ENCODE results near the gene ITSN1. TPM values are rescaled to one million over a fixed set of nuclear protein-coding genes. Genes with fewer than 3 reads are reported as not detected.

Gene ITSN1
- total RNA-seq, 3 donors from 2014 or later: 39.5 to 113 (median 58.3) TPM

- no peak for DNase-seq (ENCODE audit: low spot score in 2 of 2)
- Histone ChIP-seq H3K27me3 (no peaks in the 10 kb centered on the region), H3K4me3 (no peak overlapping the region), H3K4me1 (no peaks in the 10 kb centered on the region), H3K36me3 (no peaks in the 10 kb centered on the region), H3K9me3 (no peaks in the 10 kb centered on the region), H3K27ac (no peak overlapping the region)
- intact Hi-C loops (cut with DNase I; ENCODE audit: low total_unique reads): no loop called here
- no peak for TF ChIP-seq CTCF (IDR thresholded peaks at IDR 0.05)
- TF ChIP-seq POLR2AphosphoS5 (IDR thresholded peaks at IDR 0.05): no peak
Measured at GRCh38 chr21:33849834-33850233, 207.5 kb downstream of the ITSN1 start.

- H3K27ac ChIP-seq: no peak overlapping the region
- no peak for DNase-seq (ENCODE audit: low spot score in 2 of 2)
- H3K36me3 ChIP-seq: no peaks in the 10 kb centered on the region
- no peaks in the 10 kb centered on the region for H3K9me3 ChIP-seq
- H3K4me1 ChIP-seq: no peaks in the 10 kb centered on the region
- H3K27me3 ChIP-seq: no peaks in the 10 kb centered on the region
- TF ChIP-seq POLR2A (IDR thresholded peaks at IDR 0.05) (no peak), POLR2AphosphoS5 (IDR thresholded peaks at IDR 0.05) (no peak), CTCF (IDR thresholded peaks at IDR 0.05) (no peak)
- no peak overlapping the region for H3K4me3 ChIP-seq
- intact Hi-C loops (cut with DNase I; ENCODE audit: low total_unique reads): no loop called here
Measured at GRCh38 chr21:33850401-33850800, 208.1 kb downstream of the ITSN1 start.

- no peaks in the 10 kb centered on the region for H3K27me3 ChIP-seq
- no peaks in the 10 kb centered on the region for H3K9me3 ChIP-seq
- no peak overlapping the region for H3K27ac ChIP-seq
- intact Hi-C loops (cut with DNase I; ENCODE audit: low total_unique reads): no loop called here
- no peaks in the 10 kb centered on the region for H3K36me3 ChIP-seq
- no peaks in the 10 kb centered on the region for H3K4me1 ChIP-seq
- no peak overlapping the region for H3K4me3 ChIP-seq
- TF ChIP-seq POLR2A (IDR thresholded peaks at IDR 0.05) (no peak), CTCF (IDR thresholded peaks at IDR 0.05) (no peak), POLR2AphosphoS5 (IDR thresholded peaks at IDR 0.05) (no peak)
- no peak for DNase-seq (ENCODE audit: low spot score in 2 of 2)
Measured at GRCh38 chr21:33850985-33851384, 208.7 kb downstream of the ITSN1 start.

GRCh38 chr21:33852485-33852884, 210.2 kb downstream of the ITSN1 start:
- Histone ChIP-seq H3K36me3 (no peaks in the 10 kb centered on the region), H3K4me1 (no peaks in the 10 kb centered on the region), H3K4me3 (no peak overlapping the region), H3K27ac (no peak overlapping the region), H3K9me3 (no peaks in the 10 kb centered on the region), H3K27me3 (no peaks in the 10 kb centered on the region)
- TF ChIP-seq POLR2AphosphoS5 (IDR thresholded peaks at IDR 0.05) (no peak), POLR2A (IDR thresholded peaks at IDR 0.05) (no peak), CTCF (IDR thresholded peaks at IDR 0.05) (no peak)
- no peak for DNase-seq (ENCODE audit: low spot score in 2 of 2)
- intact Hi-C loops (cut with DNase I; ENCODE audit: low total_unique reads): no loop called here

- H3K36me3 ChIP-seq: no peaks in the 10 kb centered on the region
- TF ChIP-seq POLR2A (IDR thresholded peaks at IDR 0.05): no peak
- no peak for TF ChIP-seq POLR2AphosphoS5 (IDR thresholded peaks at IDR 0.05)
- TF ChIP-seq CTCF (IDR thresholded peaks at IDR 0.05): no peak
- H3K9me3 ChIP-seq: no peaks in the 10 kb centered on the region
- H3K27ac ChIP-seq: no peak overlapping the region
- H3K4me1 ChIP-seq: no peaks in the 10 kb centered on the region
- H3K4me3 ChIP-seq: no peak overlapping the region
- no peak for DNase-seq (ENCODE audit: low spot score in 2 of 2)
- intact Hi-C loops (cut with DNase I; ENCODE audit: low total_unique reads): no loop called here
- no peaks in the 10 kb centered on the region for H3K27me3 ChIP-seq
Measured at GRCh38 chr21:33854604-33855003, 212.3 kb downstream of the ITSN1 start.
